NCI-H146 (cell line): ENCODE data around the gene TBC1D1.
"Not testable (repeated sequence)": the region's sequence is repeated elsewhere in the genome, so short reads cannot be mapped to it uniquely, and the experiment has no call there.

Experiments used
- DNase-seq: peaks from one replicate; lab custom pipeline; 2025; lab: John Stamatoyannopoulos, UW

Gene TBC1D1

GRCh38 chr4:37889849-37890800 is 759 bp upstream of the TBC1D1 start:
- DNase-seq: peak; percentile 64

GRCh38 chr4:37891260-37892159 is 626 bp downstream of the TBC1D1 start:
- DNase-seq: peak; percentile 59

GRCh38 chr4:37892641-37893040 is 1.8 kb downstream of the TBC1D1 start:
- no peak for DNase-seq

GRCh38 chr4:37893164-37893563 is 2.3 kb downstream of the TBC1D1 start:
- no peak for DNase-seq

GRCh38 chr4:37895271-37895670 is 4.4 kb downstream of the TBC1D1 start:
- DNase-seq: no peak

GRCh38 chr4:37896206-37896860 is 5.4 kb downstream of the TBC1D1 start:
- no peak for DNase-seq

GRCh38 chr4:37902212-37902611 is 11.3 kb downstream of the TBC1D1 start:
- no peak for DNase-seq

- DNase-seq: no peak
Observed at GRCh38 chr4:37902738-37903693, 12.1 kb downstream of the TBC1D1 start.

- DNase-seq: no peak
Observed at GRCh38 chr4:37903901-37904300, 13.0 kb downstream of the TBC1D1 start.

- no peak for DNase-seq
Observed at GRCh38 chr4:37904824-37905223, 13.9 kb downstream of the TBC1D1 start.

GRCh38 chr4:37905533-37906169 is 14.8 kb downstream of the TBC1D1 start:
- no peak for DNase-seq

GRCh38 chr4:37908488-37909331 is 17.8 kb downstream of the TBC1D1 start:
- DNase-seq: no peak

GRCh38 chr4:37909332-37910090 is 18.6 kb downstream of the TBC1D1 start:
- DNase-seq: no peak

- no peak for DNase-seq
Observed at GRCh38 chr4:37910091-37910486, 19.2 kb downstream of the TBC1D1 start.

GRCh38 chr4:37914539-37914938 is 23.7 kb downstream of the TBC1D1 start:
- DNase-seq: no peak

- no peak for DNase-seq
Observed at GRCh38 chr4:37917388-37917787, 26.5 kb downstream of the TBC1D1 start.

- DNase-seq: no peak
Observed at GRCh38 chr4:37918653-37919052, 27.8 kb downstream of the TBC1D1 start.

GRCh38 chr4:37922328-37922727 is 31.4 kb downstream of the TBC1D1 start:
- DNase-seq: no peak

GRCh38 chr4:37923089-37923488 is 32.2 kb downstream of the TBC1D1 start:
- DNase-seq: not testable (repeated sequence)
